WTC11 (cell line): ENCODE measurements around the gene CDC25A.

ENCODE experiments used
- CTCF ChIP-seq: fragments of 200-600 bp; IDR thresholded peaks from 2 replicates; pipeline ENCODE4 v1.8.0; 2022; ENCODE audit warnings: antibody characterized with exemption
- GABPB1 ChIP-seq: sonication (generic); formaldehyde crosslinking; IDR thresholded peaks from 2 replicates; pipeline ENCODE4 v1.8.1; 2023; ENCODE audit warnings: mild to moderate bottlenecking, missing genetic modification reagents
- JUN ChIP-seq: sonication (generic); formaldehyde crosslinking; IDR thresholded peaks from 2 replicates; pipeline ENCODE4 v1.8.0; 2023; ENCODE audit warnings: mild to moderate bottlenecking, missing genetic modification reagents
- MAX ChIP-seq: sonication (generic); formaldehyde crosslinking; IDR thresholded peaks from 2 replicates; pipeline ENCODE4 v1.8.0; 2022; ENCODE audit warnings: mild to moderate bottlenecking, missing genetic modification reagents
- NFYB ChIP-seq: sonication (generic); formaldehyde crosslinking; conservative IDR thresholded peaks from 2 replicates; pipeline ENCODE4 v1.8.0; 2022; ENCODE audit warnings: low read depth, missing genetic modification reagents
- NR3C1 ChIP-seq: sonication (generic); formaldehyde crosslinking; conservative IDR thresholded peaks from 2 replicates; pipeline ENCODE4 v1.8.1; 2023; ENCODE audit warnings: low read depth, mild to moderate bottlenecking, missing genetic modification reagents
- SP1 ChIP-seq: sonication (generic); formaldehyde crosslinking; conservative IDR thresholded peaks from 2 replicates; pipeline ENCODE4 v1.8.1; 2022; ENCODE audit warnings: missing genetic modification reagents
- STAT6 ChIP-seq: sonication (generic); formaldehyde crosslinking; conservative IDR thresholded peaks from 2 replicates; pipeline ENCODE4 v1.8.1; 2023; ENCODE audit warnings: mild to moderate bottlenecking, low read depth, missing genetic modification reagents, moderate library complexity
- USF2 ChIP-seq: sonication (generic); formaldehyde crosslinking; IDR thresholded peaks from 2 replicates; pipeline ENCODE4 v1.8.1; 2023; ENCODE audit warnings: mild to moderate bottlenecking, missing genetic modification reagents, moderate library complexity
- ZNF121 ChIP-seq: sonication (generic); formaldehyde crosslinking; IDR thresholded peaks from 2 replicates; pipeline ENCODE4 v1.8.0; 2023; ENCODE audit warnings: missing genetic modification reagents

- no peak for TF ChIP-seq ZNF121 (CRISPR knock-in tag)
- TF ChIP-seq NR3C1 (CRISPR knock-in tag), result no peak
- TF ChIP-seq SP1 (CRISPR knock-in tag), result no peak
- TF ChIP-seq NFYB, result no peak
- TF ChIP-seq MAX (CRISPR knock-in tag), result no peak
- TF ChIP-seq CTCF, result no peak
- no peak for TF ChIP-seq USF2 (CRISPR knock-in tag)
- no peak for TF ChIP-seq GABPB1 (CRISPR knock-in tag)
- no peak for TF ChIP-seq JUN
- TF ChIP-seq STAT6 (CRISPR knock-in tag), result no peak
Observed at GRCh38 chr3:48217449-48217848, 29.2 kb upstream of the CDC25A start.
